ENCODE data around the gene DDX18.

DDX18 gene

GRCh38 chr2:117879003-117879402 lies 64.5 kb downstream of the DDX18 start:
- TF ChIP-seq JUND (IDR thresholded peaks at IDR 0.05; ENCODE audit: low read depth), result no peak
- DNase-seq (ENCODE audit: low read depth in 1 of 2, low spot score in 1 of 2), result no peak
- in situ Hi-C loops (cut with HindIII; ENCODE audit: low pct_unique_long_range_greater_than_20kb, low sequenced_read_pairs), result no loop called here
